GM10266 (cell line): ENCODE data around the gene CXXC5.
A peak's percentile ranks its signal among the peaks of the same experiment; 100 is the strongest.
"Not testable (repeated sequence)": the region's sequence is repeated elsewhere in the genome, so short reads cannot be mapped to it uniquely, and the experiment has no call there.

Experiments
- DNase-seq: peaks from one replicate; pipeline ENCODE4 v3.0.0; 2012; ENCODE audit errors: extremely low spot score
- TF ChIP-seq, protein P1 (sequence below): IDR thresholded peaks from 2 replicates; pipeline ENCODE4 v1.5.1; 2012; ENCODE audit warnings: mild to moderate bottlenecking, low read depth; ENCODE audit not compliant: control insufficient read depth, insufficient read depth; ENCODE audit errors: missing control alignments

Gene CXXC5

DNA sequence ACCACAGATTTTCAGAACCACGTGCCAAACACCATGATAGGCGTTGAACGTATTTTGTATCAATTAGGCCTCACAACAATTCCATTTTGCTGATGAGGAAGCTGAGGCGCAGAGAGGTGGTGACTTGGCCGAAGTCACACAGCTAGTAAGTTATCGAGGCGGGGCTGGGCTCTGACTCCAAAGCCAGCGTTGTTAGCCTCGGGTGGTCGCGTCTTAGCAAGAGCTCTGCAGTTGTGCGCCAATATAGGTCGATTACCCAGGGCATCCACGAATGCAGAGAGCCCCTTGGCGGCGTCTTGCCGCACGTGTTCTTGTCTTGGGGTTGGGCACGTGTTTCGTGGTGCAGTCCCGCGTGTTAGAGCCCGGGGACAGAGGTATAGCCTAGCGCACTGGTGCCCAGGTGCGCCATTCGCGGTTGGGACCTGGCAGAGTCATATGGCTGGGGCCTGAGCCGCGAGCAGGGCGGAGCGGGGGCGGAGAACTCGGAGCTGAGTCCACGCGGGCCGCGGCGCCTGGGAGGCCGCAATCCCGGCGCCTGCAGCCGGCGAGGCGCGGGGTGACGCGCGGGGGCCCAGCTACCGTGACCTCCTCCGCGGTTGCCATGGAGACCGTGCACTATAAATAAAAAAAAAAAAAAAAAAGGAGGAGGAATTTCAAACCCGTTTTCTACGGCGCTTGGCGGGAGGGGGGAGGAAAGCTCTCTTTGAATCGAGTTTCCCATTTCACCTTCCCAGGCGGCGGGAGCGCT, 62.3 kb downstream of the CXXC5 start:
- peak; percentile 86 for DNase-seq
- TF ChIP-seq, protein P1, sequence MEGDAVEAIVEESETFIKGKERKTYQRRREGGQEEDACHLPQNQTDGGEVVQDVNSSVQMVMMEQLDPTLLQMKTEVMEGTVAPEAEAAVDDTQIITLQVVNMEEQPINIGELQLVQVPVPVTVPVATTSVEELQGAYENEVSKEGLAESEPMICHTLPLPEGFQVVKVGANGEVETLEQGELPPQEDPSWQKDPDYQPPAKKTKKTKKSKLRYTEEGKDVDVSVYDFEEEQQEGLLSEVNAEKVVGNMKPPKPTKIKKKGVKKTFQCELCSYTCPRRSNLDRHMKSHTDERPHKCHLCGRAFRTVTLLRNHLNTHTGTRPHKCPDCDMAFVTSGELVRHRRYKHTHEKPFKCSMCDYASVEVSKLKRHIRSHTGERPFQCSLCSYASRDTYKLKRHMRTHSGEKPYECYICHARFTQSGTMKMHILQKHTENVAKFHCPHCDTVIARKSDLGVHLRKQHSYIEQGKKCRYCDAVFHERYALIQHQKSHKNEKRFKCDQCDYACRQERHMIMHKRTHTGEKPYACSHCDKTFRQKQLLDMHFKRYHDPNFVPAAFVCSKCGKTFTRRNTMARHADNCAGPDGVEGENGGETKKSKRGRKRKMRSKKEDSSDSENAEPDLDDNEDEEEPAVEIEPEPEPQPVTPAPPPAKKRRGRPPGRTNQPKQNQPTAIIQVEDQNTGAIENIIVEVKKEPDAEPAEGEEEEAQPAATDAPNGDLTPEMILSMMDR, result no peak

DNA sequence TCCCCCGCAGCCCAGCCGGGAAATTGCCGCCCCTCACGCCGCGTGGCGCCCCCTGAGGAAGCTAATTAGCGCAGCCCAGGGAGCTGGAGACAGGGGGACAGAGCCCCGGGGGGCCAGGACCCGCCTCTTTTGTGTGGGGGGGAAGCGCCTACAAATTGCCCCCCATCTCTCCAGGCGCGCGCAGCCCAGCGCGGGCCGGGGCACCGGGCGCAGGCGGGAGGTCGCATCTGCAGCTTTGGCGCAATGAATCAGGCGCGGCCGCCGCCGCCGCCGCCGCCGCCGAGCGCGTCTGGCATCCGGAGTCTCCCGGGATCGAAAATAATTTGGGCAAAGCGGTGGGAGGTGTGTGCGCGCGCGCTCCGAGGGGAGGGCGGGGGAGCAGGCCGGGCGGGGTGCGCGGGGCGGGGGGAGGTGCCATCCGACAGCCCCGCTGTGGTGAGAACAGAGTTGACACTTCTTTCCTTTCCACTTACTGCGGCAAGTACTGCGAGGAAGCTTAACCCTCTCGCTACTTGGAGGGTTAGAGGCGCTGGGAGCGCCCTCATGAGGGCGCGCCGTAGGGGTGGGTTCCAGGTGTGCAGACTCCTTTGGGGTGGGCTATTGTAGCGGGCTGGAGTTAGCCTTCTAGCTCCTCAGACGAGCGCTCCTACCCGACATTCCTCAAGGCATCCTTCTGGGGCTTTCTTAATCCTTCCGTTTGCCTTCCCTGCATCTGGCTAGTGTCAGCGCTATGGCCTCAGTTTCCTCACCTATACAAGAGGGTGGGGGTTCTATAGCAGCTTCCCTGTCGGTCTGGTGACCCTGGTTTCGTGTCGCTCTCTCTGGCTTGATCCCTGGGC, 63.1 kb downstream of the CXXC5 start:
- peak; percentile 73 for DNase-seq
- TF ChIP-seq, protein P1, result peak; percentile 43

DNA sequence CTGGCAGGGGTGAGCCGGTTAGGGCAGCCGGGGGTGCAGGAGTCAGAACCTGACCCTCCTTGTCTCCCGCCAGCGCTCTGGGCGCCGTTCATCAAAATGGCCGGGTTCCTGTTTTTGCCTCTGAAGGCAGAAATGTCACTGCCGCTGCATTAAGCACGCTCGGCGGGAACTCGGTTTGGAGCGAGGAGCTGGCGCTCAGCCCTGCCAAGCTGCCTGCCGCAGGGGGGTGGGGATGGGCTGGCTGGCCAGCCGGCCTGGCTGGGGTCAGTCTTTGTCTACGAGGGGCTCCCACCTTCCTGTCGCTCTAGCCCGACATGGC, 63.7 kb downstream of the CXXC5 start:
- DNase-seq, result peak; percentile 38
- TF ChIP-seq, protein P1, result no peak

DNA sequence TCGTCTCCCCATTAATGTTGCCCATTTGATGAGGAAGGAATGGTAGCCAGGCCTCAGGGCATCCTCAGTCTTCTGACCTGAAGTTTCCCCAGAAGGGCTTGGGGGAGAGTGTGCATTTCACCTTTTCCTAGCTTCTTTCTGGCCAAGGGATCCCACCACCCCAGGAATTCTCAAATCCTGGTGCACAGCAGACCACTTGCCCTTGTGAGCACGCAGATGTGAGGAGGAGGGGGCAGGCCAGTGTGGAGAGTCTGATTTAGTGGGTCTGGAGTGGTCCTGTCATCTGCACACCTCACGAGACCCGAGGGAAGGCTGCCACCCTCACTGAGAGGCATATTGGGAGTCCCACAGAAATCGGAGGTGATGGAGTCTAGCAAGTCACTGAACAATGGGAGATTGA, 64.3 kb downstream of the CXXC5 start:
- TF ChIP-seq, protein P1, result no peak
- DNase-seq, result no peak

- DNase-seq, result not testable (repeated sequence)
Measured at GRCh38 chr5:139713898-139714297, 65.7 kb downstream of the CXXC5 start.

DNA sequence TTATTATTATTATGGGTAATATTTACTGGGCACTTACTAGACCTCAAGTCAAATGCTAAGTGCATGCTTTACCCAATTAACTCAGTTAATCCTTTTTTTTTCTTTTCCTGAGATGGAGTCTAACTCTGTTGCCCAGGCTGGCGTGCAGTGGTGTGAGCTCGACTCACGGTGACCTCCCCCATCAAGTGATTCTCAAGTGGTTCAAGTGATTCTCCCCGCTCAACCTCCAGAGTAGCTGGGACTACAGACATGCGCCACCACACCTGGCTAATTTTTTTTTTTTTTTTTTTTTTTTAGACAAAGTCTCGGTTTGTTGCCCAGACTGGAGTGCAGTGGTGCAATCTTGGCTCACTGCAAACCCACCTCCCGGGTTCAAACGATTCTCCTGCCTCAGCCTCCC, 69.1 kb downstream of the CXXC5 start:
- no peak for DNase-seq
- TF ChIP-seq, protein P1, result no peak

GRCh38 chr5:139718403-139718802, 70.3 kb downstream of the CXXC5 start:
- DNase-seq, result not testable (repeated sequence)

DNA sequence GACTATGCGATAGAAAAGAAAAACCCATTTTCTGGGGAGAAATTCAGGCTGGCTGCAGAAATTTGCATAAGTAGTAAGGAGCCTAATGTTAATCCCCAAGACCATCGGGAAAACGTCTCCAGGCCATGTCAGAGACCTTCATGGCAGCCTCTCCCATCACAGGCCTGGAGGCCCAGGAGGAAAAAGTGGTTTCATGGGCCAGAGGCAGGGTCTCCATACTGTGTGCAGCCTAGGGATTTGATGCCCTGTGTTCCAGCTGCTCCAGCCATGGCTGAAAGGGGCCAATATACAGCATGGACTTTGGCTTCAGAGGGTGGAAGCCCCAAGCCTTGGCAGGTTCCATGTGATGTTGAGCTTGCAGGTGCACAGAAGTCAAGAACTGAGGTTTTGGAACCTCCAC, 71.8 kb downstream of the CXXC5 start:
- not testable (repeated sequence) for DNase-seq

DNA sequence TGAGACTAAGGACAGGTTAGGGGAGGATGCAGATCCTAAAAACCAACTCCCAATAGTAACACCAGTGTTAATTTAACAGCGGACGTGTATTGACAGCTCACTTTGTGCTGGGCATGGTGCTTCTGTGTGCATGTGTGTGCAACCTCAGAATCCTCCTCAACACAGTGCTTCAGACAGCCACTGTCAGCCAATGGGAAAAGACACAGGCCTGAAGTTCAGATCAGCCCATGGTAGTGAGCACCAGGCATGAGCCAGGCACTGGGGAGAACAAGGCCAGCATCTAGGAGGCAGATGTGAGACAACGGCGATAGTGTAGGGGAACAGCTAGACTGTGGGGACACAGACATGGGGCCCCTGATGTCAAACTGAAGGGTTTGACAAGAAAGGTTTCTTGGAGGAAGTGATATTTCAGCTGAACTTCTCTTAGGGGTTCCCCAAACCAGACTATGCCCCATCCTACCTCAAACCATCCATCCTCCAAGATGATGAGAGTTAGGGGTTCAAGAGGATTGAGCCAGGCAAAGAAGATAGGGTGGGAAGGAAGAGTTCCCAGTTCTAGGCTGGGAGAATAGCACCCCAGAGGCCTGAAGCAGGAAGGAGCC, 75.9 kb downstream of the CXXC5 start:
- no peak for DNase-seq
- TF ChIP-seq, protein P1, result no peak
